Measurements from ENCODE around the gene RAB3IL1. TPM values are rescaled to one million over a fixed set of nuclear protein-coding genes. Genes with fewer than 3 reads are reported as not detected.
"Not testable (repeated sequence)": the region's sequence is repeated elsewhere in the genome, so short reads cannot be mapped to it uniquely, and the experiment has no call there.

RAB3IL1 gene
- total RNA-seq, 1 donor from 2014 or later: 44.2 TPM

DNA sequence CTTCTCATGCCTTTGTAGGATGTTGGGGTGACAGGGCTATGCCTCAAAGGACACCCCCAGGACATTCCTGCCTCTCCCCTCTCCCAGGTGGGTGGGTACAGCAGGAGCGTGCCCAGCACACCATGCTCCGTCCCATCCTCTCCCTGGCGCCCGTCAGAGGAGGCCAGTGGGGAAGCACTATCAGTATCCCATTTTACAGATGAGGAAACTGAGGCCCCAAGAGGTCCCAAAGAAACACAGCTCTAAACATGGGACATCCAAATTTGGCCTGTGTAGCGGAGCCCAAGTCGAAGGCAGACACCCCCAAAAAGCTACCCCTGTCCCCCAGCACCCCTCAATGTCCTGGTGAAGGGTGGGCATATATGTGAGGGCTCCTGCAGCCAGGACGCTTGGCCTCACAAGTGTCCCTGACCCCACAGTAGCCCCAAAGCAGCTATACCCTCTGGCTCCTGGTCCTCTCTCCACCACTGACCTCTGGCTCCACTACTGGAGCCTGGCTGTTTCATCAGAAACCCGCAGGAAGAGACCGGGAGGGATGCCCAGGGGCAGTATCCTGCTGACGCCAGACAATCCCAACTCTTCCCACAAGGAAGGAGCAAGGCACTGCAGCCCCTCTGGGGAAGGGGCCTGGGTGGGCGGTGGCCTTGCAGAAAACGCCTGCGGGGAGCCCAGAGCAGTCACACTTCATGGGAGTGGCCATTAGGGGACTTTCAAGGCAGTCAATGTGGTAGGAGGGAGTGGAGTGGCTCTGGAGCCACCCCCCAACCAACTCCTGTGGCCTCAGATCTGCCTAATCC lies 31.4 kb downstream of the RAB3IL1 start:
- Mint-ChIP-seq H3K27me3 (ENCODE audit: unreplicated experiment) (no peaks in the 10 kb centered on the region), H3K27ac (ENCODE audit: unreplicated experiment) (peak overlapping the region; percentile 50), H3K4me1 (ENCODE audit: unreplicated experiment) (peaks cover 66% of the 10 kb centered on the region), H3K9me3 (ENCODE audit: unreplicated experiment) (no peaks in the 10 kb centered on the region), H3K36me3 (ENCODE audit: unreplicated experiment) (peaks cover 4% of the 10 kb centered on the region), H3K4me3 (ENCODE audit: unreplicated experiment) (no peak overlapping the region)
- TF ChIP-seq, protein P1, sequence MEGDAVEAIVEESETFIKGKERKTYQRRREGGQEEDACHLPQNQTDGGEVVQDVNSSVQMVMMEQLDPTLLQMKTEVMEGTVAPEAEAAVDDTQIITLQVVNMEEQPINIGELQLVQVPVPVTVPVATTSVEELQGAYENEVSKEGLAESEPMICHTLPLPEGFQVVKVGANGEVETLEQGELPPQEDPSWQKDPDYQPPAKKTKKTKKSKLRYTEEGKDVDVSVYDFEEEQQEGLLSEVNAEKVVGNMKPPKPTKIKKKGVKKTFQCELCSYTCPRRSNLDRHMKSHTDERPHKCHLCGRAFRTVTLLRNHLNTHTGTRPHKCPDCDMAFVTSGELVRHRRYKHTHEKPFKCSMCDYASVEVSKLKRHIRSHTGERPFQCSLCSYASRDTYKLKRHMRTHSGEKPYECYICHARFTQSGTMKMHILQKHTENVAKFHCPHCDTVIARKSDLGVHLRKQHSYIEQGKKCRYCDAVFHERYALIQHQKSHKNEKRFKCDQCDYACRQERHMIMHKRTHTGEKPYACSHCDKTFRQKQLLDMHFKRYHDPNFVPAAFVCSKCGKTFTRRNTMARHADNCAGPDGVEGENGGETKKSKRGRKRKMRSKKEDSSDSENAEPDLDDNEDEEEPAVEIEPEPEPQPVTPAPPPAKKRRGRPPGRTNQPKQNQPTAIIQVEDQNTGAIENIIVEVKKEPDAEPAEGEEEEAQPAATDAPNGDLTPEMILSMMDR (IDR thresholded peaks at IDR 0.05): no peak
- DNase-seq (ENCODE audit: extremely low spot score, unreplicated experiment): no peak

DNA sequence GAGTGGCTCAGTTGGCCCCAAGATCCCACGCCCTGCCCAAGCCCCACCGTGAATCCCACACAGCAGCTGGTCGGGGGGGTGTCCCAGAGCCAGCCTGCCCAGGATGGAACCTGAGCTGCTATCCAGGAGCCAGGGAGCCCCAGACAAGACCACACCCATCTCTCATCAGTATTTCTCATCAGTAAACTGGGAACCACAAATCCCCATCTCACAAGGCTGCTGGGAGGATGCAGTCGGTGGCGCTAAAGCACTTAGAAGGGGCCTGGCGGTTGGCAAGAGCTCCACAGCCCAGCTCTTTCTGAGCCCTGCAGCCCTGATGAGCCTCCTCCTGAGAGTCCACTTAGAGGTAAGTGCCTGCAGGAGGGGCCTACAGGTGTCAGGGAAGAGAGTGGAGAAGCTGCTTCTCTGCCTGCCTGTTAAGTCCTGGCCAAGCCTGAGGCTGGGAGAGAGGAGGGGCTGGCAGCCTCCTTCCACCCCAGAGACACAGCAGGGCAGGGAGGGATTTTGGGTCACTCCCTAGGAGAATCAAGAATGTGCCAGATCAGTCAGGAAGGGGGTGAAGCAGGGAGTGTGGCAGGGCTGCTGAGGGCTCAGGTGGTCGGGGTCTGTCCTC lies 32.1 kb downstream of the RAB3IL1 start:
- DNase-seq (ENCODE audit: extremely low spot score, unreplicated experiment): no peak
- H3K4me3 Mint-ChIP-seq (ENCODE audit: unreplicated experiment): no peak overlapping the region
- no peaks in the 10 kb centered on the region for H3K9me3 Mint-ChIP-seq (ENCODE audit: unreplicated experiment)
- peaks cover 4% of the 10 kb centered on the region for H3K36me3 Mint-ChIP-seq (ENCODE audit: unreplicated experiment)
- TF ChIP-seq, protein P1 (IDR thresholded peaks at IDR 0.05): no peak
- H3K27ac Mint-ChIP-seq (ENCODE audit: unreplicated experiment): peak overlapping the region; percentile 50
- H3K4me1 Mint-ChIP-seq (ENCODE audit: unreplicated experiment): peaks cover 64% of the 10 kb centered on the region
- H3K27me3 Mint-ChIP-seq (ENCODE audit: unreplicated experiment): no peaks in the 10 kb centered on the region

DNA sequence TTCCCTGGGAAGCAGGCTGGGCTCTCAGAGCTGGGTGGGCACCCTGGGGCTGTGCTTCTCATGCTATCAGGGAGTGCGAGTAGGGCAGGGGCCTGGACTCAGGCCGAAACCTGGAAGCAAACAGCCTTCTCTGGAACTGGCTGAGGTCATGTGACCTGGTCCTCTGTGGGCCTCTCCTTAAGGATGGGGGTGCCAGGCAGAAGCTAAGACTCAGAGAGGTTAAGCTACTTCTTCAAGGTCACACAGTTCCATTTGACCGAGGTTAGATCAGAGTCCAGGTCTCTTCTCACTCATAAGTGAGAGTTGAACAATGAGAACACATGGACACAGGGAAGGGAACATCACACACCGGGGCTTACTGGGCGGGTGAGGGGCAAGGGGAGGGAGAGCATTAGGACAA lies 33.4 kb downstream of the RAB3IL1 start:
- Mint-ChIP-seq H3K4me3 (ENCODE audit: unreplicated experiment) (no peak overlapping the region), H3K4me1 (ENCODE audit: unreplicated experiment) (peaks cover 61% of the 10 kb centered on the region), H3K36me3 (ENCODE audit: unreplicated experiment) (peaks cover 4% of the 10 kb centered on the region), H3K27ac (ENCODE audit: unreplicated experiment) (no peak overlapping the region), H3K27me3 (ENCODE audit: unreplicated experiment) (no peaks in the 10 kb centered on the region), H3K9me3 (ENCODE audit: unreplicated experiment) (no peaks in the 10 kb centered on the region)
- no peak for DNase-seq (ENCODE audit: extremely low spot score, unreplicated experiment)
- TF ChIP-seq, protein P1 (IDR thresholded peaks at IDR 0.05): no peak

DNA sequence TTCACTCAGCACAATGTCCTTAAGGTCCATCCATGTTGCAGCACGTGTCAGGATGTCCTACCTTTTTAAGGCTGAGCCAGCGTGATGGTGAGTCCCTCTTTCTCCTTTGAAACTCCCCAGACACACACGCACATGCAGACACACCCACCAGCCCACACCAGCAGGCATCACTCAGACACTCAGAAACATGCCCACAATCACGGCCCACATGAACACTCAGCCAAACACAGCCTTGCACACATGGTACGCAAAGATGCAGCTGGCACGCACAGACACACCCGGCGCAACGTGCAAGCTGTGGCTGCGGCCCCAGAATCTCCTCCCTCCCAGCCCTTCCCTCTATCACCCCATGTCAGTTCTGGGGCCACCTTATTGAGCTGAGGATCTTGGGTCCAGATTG lies 34.0 kb downstream of the RAB3IL1 start:
- H3K27ac Mint-ChIP-seq (ENCODE audit: unreplicated experiment): no peak overlapping the region
- no peaks in the 10 kb centered on the region for H3K9me3 Mint-ChIP-seq (ENCODE audit: unreplicated experiment)
- H3K36me3 Mint-ChIP-seq (ENCODE audit: unreplicated experiment): peaks cover 4% of the 10 kb centered on the region
- TF ChIP-seq, protein P1 (IDR thresholded peaks at IDR 0.05): no peak
- H3K27me3 Mint-ChIP-seq (ENCODE audit: unreplicated experiment): no peaks in the 10 kb centered on the region
- H3K4me3 Mint-ChIP-seq (ENCODE audit: unreplicated experiment): no peak overlapping the region
- peaks cover 57% of the 10 kb centered on the region for H3K4me1 Mint-ChIP-seq (ENCODE audit: unreplicated experiment)
- DNase-seq (ENCODE audit: extremely low spot score, unreplicated experiment): no peak

DNA sequence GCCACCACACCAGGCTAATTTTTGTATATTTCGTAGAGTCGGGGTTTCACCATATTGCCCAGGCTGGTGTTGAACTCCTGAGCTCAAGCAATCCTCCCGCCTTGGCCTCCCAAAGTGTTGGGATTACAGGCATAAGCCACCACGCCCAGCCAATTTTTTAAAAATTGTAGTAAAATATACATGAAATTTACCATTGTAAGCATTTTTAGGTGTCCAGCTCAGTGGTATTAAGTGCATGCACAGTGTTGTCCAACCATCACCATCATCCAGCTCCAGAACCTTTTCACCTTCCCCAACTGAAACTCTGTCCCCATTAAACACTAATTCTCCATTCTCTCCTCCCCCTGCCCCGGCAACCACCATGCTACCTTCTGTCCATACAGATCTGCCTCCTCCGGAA lies 34.5 kb downstream of the RAB3IL1 start:
- TF ChIP-seq, protein P1 (IDR thresholded peaks at IDR 0.05): no peak
- no peak for DNase-seq (ENCODE audit: extremely low spot score, unreplicated experiment)
- Mint-ChIP-seq H3K4me1 (ENCODE audit: unreplicated experiment) (peaks cover 52% of the 10 kb centered on the region), H3K27me3 (ENCODE audit: unreplicated experiment) (no peaks in the 10 kb centered on the region), H3K36me3 (ENCODE audit: unreplicated experiment) (peaks cover 7% of the 10 kb centered on the region), H3K9me3 (ENCODE audit: unreplicated experiment) (no peaks in the 10 kb centered on the region), H3K4me3 (ENCODE audit: unreplicated experiment) (no peak overlapping the region), H3K27ac (ENCODE audit: unreplicated experiment) (no peak overlapping the region)

DNA sequence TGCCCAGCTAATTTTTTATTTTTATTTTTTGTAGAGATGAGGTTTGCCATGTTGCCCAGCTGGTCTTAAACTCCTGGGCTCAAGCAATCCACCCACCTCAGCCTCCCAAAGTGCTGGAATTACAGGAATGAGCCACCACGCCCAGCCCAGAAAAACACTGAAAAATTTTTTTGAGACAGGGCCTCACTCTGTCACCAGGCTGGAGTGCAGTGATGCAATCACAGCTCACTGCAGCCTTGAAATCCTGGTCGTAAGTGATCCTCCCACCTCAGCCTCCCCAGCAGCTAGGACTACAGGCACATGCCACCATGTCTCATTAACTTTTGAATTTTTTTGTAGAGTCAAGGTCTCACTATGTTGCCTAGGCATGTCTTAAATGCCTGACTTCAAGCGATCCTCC lies 35.1 kb downstream of the RAB3IL1 start:
- not testable (repeated sequence) for DNase-seq (ENCODE audit: extremely low spot score, unreplicated experiment)
- Mint-ChIP-seq H3K4me1 (ENCODE audit: unreplicated experiment) (peaks cover 46% of the 10 kb centered on the region), H3K27ac (ENCODE audit: unreplicated experiment) (peak overlapping the region; percentile 7)

More for the DNA sequence above, 35.1 kb downstream of the RAB3IL1 start:
- H3K9me3 Mint-ChIP-seq (ENCODE audit: unreplicated experiment); H3K4me3 Mint-ChIP-seq (ENCODE audit: unreplicated experiment); H3K27me3 Mint-ChIP-seq (ENCODE audit: unreplicated experiment); H3K36me3 Mint-ChIP-seq (ENCODE audit: unreplicated experiment): not testable (repeated sequence)

All from osteocyte (in vitro differentiated cells).